Hippocampal formation (tissue), 2 donors: ENCODE measurements around the gene SCAPER.
"Not testable (repeated sequence)": the region's sequence is repeated elsewhere in the genome, so short reads cannot be mapped to it uniquely, and the experiment has no call there.

Experiments
- DNase-seq, 2 donors: peaks; one replicate each; lab custom pipeline; 2025; lab: John Stamatoyannopoulos, UW

The SCAPER gene

DNA sequence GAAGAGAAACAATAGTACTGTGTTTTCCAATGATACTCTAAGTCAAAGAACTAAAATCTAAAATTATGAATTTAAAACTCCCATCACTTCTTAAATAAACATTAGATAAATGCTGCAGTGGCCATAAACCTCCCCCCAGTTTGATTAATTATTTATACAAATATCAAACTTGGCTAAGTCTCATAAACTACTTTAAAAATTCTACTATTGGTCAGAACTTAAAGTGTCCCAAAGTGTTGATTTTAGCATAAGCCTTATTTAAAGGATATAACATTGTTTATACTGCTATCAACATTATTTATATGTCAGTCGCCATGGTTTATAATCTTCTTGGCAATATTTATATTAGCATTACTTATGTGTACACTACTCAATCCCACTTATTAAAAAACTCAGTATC, 132.4 kb downstream of the SCAPER start:
- no peak for DNase-seq

DNA sequence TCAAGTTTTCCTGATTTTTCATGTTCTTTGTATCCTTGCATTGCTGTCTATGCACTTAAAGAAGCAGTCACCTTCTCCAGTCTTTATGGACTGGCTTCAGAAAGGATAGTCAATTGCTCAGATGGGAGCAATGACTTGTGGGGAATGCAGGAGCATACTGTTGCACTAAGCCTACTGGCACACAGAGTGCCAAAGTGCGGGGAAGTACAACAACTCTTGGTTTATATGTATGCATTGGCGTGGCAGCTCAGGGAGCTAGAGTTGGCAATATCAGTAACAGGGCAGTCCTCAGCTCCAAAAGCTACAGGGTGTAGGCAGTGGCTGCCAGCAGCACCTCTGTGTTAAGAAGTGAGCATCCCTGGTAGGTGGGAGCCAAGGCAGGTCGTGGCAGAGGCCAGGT, 141.1 kb downstream of the SCAPER start:
- DNase-seq: no peak

DNA sequence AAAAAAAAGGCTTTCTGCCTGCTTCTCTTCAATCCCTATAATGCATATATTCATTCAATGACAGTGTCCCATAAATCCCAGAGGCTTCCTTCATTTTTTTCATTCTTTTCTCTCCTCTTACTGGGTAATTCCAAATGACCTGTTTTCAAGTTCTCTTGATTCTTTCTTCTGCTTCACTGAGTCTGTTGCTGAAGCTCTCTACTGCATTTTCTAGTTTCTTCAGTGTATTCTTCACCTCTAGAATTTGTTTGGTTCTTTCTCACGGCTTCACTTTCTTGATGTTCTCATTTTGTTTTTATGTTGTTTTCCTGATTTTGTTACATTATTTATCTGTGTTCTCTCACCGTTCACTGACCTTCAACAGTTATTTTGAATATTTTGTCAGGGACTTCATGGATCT, 141.6 kb downstream of the SCAPER start:
- no peak for DNase-seq

DNA sequence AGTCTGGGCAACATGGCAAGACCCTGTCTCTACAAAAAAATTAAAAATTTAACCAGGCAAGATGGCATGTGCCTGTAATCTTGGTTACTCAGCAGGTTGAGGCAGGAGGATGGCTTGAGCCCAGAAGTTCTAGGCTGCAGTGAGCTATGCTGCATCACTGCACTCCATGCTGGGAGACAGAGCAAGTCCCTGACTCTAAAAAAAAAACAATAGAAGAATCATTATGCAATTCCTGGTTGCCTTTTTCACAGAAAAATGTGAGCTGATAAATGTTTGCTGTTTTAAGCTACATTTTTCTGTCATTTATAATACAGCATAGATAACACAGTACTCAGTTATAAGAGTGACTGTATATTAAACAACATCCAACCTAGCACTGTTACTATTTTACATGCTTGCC, 148.8 kb downstream of the SCAPER start:
- DNase-seq: no peak

DNA sequence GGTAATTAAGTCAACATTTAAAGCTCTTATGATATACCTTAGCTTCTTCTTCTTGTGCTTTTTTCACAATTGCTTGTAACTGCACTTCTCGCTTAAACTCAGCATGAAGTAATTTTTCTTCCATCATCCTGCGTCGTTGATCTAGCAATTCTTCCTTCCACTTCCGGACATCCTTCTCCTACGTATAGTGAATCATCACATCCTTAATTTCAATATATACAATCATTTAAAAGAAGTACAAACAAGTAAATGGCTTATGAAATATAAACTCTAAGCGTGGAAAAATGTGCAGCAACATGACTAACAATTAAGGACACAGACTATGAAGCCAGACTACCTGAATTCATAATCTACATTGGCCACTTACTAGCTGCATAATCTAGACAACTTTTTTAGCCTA, 151.4 kb downstream of the SCAPER start:
- no peak for DNase-seq

DNA sequence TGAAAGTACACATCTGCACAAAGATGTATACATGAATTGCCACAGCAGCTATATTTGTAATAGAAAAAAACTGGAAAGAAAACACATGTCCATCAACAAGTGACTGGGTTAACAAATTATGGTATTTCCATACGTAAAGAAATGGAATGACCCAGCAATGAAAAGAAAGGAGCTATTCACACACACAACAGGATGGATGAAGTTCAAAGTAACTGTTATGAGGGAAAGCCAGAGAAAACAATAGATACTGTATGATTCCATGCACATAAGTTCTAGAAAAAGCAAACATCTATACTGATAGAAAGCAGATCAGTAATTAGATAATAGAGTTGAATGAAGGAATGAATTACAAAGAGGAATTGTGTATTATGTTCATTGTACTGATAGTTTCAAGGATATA, 152.0 kb downstream of the SCAPER start:
- no peak for DNase-seq

DNA sequence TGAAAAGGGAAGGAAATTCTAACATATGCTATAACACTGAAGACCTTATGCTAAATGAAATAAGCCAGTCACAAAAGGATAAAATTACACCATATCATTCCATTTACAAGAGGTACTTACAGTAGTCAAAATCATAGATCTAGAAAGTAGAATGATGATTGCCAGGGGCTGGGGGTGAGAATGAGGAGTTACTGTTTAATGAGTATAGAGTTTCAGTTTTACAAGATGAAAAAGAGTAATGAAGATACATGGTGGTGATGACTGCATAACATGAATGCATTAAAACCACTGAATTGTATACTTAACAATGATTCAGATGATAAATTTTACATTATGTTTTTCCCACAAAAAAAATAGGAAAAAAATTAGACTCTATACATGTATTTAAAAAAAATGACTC, 152.6 kb downstream of the SCAPER start:
- DNase-seq: no peak

DNA sequence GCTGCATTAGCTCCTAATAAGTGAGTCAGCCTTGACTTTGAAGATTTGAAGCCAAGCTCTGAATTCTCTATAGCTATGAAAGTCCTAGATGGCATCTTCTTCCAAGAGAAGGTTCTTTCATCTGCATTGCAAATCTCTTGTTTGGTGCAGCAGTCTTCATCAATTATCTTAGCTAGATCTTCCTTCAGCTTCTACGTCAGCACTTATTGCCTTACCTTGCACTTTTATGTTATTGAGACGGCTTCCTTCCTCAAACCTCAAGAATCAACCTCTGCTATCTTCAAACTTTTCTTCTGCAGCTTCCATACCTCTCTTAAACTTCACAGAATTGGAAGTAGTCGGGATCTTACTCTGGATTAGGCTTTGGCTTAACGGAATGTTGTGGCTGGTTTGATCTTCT, 167.6 kb downstream of the SCAPER start:
- DNase-seq: no peak

DNA sequence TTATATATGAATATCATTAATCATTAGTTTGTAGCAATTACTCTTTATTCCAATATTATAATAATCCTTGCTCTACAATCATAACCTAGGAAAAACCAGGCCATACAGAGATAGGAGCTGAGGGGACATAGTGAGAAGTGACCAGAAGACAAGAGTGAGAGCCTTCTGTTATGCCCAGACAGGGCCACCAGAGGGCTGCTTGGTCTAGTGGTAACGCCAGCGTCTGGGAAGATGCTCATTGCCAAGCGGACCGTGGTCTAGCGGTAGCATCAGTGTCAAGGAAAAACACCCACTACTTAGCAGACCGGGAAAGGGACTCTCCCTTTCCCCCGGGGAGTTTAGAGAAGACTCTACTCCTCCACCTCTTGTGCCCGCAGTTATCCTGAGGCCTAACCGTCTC, 172.8 kb downstream of the SCAPER start:
- DNase-seq: not testable (repeated sequence)

DNA sequence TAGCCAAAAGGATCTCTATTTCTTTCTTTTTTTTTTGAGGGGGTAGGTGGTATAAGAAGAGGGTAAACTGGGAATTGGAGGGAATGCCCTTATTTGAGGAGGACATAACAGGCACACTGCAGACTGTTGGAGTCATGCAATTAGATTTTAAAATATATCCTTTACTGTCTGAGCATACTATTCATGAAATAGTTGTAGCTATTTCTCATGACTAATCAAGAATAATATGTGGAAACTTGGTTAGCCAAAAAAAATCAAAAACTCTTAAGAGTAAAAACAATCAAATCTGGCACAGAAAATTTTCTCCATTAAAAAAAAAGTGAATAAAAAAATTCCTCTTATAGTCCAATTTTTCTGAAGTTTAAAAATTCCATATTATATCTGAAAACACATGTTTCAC, 174.9 kb downstream of the SCAPER start:
- DNase-seq: no peak

DNA sequence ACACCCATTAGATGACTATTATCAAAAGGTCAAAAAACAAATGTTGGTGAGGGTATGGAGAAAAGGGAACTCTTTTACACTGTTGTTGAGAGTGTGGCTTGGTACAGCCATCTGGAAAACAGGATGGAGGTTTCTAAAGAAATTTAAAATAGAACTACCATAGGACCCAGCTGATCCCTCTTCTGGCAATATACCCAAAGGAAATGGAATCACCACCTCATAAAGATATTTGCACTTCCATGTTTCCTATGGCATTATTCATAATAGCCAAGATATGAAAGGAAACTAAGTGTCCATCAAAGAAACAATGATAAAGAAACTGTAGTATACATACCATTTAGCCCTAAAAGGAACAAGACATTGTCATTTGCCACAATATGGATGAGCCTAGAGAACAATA, 186.3 kb downstream of the SCAPER start:
- no peak for DNase-seq

DNA sequence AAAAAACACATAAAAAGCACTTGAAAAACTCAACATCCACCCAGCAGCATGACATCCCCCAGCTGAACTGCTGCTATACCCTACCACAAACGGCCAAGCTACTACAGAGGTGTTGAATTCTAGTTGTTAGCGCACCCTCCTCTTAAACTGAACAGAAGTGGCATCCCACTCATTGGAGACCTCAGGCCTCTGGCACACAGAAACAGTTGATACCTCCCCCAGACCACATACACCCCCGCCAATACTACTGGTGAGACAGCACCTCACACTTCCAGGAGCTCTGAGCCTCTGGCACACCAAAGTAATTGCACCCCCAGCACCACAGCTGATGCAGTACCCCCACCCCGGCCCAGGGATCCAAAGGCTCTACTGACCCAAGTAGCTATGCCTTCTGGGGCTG, 190.2 kb downstream of the SCAPER start:
- DNase-seq: no peak

DNA sequence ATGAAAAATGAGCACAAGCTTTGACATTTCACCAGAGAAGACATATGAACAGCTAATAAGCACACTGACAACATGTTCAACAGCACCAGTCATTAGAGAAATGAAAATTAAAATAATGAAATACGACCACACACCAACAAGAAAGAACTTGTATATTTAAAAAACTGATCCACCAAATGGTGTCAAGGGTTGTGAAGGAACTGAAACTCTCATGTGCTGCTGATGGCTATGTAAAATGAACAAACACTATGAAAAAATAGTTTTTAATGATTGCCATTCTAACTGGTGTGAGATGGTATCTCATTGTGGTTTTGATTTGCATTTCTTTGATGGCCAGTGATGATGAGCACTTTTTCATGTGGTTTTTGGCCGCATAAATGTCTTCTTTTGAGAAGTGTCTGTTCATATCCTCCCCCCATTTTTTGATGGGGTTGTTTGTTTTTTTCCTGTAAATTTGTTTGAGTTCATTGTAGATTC, 193.8 kb downstream of the SCAPER start:
- DNase-seq: no peak

DNA sequence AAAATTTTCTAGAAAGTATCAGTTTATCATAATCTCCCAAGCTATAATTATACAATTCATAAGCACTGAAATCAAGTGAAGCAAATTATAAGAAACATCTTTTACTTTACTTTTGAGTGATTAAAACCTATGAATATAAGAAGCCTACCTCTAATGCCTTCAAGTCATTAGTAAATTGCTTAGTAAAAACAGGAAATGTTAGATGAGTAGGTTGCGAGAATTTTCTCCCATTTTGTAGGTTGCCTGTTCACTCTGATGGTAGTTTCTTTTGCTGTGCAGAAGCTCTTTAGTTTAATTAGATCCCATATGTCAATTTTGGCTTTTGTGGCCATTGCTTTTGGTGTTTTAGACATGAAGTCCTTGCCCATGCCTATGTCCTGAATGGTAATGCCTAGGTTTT, 201.1 kb downstream of the SCAPER start:
- DNase-seq: not testable (repeated sequence)

DNA sequence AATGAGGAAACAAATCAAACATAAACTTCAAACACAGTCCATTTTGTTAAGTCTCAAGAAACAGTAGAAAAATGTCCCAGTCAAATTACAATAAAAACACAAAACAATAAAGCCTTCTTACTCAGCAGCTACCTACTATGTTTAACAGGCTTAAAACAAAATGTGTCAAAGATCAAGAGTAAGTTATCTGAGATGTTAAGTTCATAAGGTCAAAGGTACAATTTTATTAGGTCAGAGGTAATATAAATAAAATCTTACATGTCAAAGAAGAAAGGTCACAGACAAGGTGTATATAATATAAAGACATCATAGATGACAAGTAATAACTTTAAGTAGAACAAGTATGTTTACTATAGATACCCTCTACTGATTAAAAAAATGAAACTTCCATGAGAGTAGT, 208.3 kb downstream of the SCAPER start:
- DNase-seq: no peak

DNA sequence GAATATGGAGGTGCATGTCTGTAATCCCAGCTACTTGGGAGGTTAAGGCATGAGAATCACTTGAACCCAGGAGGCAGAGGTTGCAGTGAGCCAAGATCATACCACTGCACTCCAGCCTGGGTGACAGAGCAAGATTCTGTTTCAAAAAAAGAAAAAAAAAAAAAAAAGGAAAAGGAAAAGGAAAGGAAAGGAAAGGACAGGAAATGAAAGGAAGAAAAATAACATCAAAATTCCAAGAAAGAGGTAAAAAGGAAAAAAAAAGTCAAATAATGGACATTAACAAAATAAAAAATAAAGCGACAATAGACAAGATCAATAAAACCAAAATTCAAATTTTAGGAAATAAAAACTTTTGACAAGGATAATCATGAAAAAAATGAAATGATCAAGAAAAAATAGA, 212.6 kb downstream of the SCAPER start:
- not testable (repeated sequence) for DNase-seq

DNA sequence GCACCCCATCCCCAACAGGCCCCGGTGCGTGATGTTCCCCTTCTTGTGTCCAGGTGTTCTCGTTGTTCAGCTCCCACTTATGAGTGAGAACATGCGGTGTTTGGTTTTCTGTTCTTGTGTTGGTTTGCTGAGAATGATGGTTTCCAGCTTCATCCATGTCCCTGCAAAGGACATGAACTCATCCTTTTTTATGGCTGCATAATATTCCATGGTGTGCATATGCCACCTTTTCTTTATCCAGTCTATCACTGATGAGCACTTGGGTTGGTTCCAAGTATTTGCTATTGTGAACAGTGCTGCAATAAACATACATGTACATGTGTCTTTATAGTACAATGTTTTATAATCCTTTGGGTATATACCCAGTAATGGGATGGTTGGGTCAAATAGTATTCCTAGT, 217.5 kb downstream of the SCAPER start:
- not testable (repeated sequence) for DNase-seq

DNA sequence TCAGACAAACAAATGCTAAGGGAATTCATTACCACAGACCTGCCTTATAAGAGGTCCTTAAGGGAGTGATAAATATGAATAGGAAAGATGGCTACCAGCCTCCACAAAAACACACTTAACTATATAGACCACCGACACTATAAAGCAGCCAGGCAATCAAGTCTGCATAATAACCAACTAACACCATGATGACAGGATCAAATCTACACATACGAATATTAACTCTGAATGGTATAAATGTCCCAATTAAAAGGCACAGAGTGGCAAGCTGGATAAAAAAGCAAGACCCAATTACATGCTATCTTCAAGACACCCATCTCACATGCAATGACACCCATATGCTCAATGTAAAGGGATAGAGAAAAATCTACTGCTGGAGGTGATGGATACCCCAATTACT, 221.1 kb downstream of the SCAPER start:
- DNase-seq: no peak

DNA sequence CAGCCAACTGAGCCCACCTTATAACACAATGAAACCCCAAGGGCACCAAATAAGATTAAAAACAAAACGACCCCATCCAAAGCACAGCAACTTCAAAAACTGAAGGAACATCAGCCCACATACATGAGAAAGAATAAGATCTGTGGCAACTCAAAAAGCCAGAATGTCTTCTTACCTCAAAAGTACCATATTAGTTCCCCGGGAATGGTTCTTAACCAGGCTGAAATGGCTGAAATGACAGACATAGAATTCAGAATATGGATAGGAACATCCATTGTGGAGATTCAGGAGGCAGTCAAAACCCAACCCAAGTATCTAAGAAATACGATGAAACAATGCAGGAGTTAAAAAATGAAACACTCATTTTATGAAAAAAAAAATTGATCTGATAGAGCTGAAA, 222.3 kb downstream of the SCAPER start:
- no peak for DNase-seq

DNA sequence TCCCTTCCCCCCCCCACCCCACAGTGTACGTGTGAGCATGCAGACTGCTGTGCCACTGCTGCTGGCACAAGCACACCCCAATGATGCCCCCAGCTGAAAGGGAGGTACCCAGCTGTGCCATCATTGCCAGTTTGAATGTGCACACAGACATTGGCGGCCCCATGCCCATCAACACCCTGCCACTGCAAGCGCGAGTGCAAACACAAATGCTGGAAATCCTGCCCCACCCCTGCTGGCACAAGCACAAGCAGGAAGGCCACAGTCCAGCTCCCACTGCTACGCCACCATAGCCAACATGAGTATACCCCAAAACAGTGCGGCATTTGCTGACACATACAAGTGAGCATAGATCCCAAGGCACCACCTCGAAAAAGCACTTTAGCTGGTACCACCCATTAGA, 222.9 kb downstream of the SCAPER start:
- no peak for DNase-seq

DNA sequence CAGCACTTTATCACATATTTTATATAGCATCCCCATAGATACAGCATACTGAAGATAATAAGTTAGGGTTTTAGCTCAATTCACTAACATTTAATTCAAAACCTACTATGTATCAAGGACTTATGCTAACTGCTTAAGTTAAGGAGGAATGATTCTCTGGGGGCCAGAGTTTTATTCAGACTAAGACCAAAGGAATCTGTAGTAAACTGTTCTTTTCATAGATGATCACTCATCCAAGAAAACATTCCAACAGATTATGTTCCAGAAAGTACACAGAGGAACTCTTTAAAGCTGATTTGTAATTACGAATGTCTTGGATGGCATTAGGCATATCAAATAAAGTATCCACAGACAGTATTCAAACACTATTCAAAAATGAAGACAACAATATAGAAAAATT, 226.4 kb downstream of the SCAPER start:
- no peak for DNase-seq

DNA sequence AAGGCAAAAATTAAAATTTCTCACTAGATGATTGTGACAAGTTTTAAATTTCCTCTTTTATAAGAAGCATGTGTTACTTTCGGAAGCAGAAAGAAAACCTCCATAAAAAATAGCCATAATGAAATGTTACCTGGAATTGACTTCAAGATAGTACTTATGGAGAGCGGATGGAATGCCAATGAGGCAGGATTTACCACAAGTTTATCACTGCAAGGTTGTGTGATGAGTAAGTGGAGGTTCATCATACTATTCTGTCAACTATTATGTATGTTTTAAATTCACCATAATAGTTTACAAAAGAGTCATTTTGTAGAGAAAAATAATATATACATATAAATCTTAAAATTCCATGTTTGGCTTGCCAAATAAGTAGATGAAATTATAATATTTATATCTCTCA, 230.3 kb downstream of the SCAPER start:
- DNase-seq: no peak

DNA sequence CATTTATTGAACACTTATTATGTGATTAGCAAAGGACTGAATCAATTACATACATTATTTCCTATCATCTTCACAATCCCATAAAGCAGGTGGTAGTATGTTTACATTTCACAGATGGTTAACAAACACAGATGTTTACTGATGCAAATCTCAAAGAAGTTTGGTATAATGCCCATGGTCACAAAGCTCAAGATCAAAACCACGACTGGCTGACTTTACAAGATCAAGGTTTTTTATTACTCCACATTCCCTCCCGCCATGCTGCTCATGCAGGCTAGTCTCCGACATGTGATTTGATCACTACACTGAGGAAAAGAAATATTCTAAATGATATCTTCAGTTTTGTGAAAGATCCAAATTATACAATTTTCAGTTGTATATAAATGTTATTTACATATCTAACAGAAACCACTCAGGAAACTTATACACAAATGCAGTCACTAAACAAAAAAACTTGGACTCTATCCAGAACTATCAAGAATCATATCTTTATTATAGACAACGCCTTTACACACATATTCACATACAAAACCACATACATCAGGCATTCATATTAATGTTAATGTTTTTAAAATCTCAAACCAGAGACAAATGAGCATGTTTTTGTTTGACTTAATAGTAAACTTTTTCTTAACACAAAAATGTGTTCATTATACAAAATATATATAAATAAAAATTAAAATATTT, 235.5 kb downstream of the SCAPER start:
- no peak for DNase-seq

DNA sequence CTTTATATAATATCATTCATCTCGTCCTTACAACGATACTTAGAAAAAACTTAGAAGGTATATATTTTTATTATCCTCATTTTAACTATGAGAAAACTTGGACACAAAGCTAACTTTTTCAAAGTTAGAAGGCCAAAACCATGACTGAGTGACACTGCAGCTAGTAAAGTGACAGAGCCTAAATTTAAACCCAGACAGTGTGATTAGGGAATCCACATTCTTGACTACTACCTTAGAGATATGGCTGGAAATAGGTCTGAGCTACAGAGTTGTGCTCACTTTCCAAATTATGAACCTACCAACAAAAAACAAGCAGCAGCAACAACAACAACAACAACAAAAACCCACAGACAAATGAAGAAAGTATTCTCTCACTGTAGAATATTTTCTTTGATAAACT, 236.2 kb downstream of the SCAPER start:
- DNase-seq: no peak
